Epithelial cell of proximal tubule (primary cell): ENCODE results near the gene POU2AF3. TPM values are rescaled to one million over a fixed set of nuclear protein-coding genes. Genes with fewer than 3 reads are reported as not detected.
A peak's percentile ranks its signal among the peaks of the same experiment; 100 is the strongest.
"Not testable (repeated sequence)": the region's sequence is repeated elsewhere in the genome, so short reads cannot be mapped to it uniquely, and the experiment has no call there.

Experiments used
- DNase-seq: peaks from one replicate; pipeline ENCODE4 v3.0.0-alpha.2; 2011; ENCODE audit warnings: low read depth
- H3K4me3 ChIP-seq: 2 replicates; pipeline ENCODE4 v1.5.1; 2011; ENCODE audit warnings: low read depth, mild to moderate bottlenecking, low read length
- total RNA-seq: library from RNA; depleted of rRNA; stranded (reverse); fragments of >200 nt; gene quantifications from 2 replicates; pipeline ENCODE4 v1.2.3, GENCODE V29; 2015
- TF ChIP-seq, protein P1 (sequence below): conservative IDR thresholded peaks from 2 replicates; pipeline ENCODE4 v1.5.1; 2012; ENCODE audit warnings: low read depth, mild to moderate bottlenecking, low read length

Gene POU2AF3
- total RNA-seq, 1 donor from 2014 or later, result 0.69 TPM

DNA sequence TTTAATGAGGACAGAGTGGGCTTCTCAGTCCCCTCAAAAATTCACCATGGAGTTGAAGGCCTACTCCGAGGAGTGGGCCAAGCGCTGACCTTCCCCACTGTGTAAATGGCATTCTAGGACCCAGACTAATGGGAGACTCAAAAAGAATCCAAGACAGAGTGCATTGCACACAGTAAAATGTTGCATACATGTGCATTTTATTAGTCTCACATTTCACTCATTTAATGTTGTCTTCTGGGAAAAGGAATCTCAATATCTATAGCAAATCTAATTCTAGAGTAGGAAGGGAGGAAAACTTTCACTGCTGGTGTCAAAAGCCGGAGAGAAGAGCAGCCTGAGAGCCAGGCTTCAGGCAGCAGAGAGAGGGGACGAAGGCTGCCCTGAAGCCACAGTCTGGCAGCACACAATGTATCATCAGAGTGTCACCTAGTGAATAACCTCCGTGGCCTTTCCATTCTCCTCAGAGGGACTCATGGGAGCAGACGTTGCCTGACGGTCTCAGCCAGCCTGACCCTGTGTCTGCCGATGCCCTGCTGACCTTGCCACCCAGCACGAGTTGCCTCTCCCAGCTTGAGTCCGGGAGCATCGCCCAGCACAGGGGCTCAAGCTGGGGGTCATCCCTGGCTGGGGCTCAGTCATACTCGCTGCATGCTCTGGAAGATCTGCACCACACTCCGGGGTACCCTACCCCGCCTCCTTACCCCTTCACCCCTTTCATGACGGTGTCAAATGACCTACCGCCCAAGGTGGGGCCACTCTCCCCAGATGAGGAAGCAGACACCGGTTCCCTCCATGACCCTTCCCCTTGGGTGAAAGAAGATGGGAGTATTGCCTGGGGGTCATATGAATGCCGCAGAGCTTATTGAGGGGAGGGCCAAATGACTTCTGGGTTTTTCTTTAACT is 12.9 kb upstream of the POU2AF3 start:
- TF ChIP-seq, protein P1, sequence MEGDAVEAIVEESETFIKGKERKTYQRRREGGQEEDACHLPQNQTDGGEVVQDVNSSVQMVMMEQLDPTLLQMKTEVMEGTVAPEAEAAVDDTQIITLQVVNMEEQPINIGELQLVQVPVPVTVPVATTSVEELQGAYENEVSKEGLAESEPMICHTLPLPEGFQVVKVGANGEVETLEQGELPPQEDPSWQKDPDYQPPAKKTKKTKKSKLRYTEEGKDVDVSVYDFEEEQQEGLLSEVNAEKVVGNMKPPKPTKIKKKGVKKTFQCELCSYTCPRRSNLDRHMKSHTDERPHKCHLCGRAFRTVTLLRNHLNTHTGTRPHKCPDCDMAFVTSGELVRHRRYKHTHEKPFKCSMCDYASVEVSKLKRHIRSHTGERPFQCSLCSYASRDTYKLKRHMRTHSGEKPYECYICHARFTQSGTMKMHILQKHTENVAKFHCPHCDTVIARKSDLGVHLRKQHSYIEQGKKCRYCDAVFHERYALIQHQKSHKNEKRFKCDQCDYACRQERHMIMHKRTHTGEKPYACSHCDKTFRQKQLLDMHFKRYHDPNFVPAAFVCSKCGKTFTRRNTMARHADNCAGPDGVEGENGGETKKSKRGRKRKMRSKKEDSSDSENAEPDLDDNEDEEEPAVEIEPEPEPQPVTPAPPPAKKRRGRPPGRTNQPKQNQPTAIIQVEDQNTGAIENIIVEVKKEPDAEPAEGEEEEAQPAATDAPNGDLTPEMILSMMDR, result no peak
- no peak overlapping the region for H3K4me3 ChIP-seq
- no peak for DNase-seq

DNA sequence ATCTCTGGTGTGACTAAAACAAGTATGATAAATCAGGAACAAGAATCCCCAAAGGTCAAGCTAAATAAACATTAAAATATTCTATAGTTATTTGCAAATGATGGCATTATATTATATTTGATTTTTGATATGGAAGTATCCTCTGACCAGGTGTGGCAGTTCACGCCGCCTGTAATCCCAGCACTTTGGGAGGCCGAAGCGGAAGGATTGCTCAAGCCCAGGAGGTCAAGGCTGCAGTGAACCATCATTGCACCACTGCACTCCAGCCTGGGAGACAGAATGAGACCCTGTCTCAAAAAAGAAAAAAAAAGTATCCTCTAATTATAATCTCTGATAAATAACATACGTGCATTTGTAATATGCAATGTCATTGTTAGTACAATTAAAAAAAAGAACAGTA is 6.6 kb upstream of the POU2AF3 start:
- H3K4me3 ChIP-seq, result no peak overlapping the region
- DNase-seq, result no peak
- TF ChIP-seq, protein P1, result no peak

DNA sequence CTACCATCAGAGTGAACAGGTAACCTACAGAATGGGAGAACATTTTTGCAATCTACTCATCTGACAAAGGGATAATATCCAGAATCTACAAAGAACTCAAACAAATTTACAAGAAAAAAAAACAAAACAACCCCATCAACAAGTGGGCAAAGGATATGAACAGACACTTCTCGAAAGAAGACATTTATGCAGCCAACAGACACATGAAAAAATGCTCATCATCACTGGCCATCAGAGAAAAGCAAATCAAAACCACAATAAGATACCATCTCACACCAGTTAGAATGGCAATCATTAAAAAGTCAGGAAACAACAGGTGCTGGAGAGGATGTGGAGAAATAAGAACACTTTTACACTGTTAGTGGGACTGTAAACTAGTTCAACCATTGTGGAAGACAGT is 5.9 kb upstream of the POU2AF3 start:
- not testable (repeated sequence) for H3K4me3 ChIP-seq, DNase-seq

DNA sequence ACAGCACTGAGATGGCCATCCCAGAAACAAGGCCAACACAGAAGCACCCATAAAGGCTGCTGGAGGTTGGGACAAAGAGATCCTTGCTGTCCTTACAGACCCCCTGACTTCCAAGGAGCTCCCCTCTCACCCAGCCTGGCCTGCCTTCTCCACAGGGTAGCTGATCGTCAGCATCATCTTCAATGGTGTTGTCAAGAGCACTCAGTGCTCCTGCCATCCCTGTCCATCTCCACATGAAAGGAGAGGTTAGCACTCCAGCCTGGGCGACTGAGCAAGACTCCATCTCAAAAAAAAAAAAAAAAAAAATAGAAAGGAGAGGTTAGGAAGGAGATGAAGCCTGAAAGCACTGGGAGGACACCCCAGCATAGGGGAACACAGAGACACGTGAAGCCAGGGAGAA is 2.1 kb upstream of the POU2AF3 start:
- TF ChIP-seq, protein P1, result no peak
- no peak overlapping the region for H3K4me3 ChIP-seq
- no peak for DNase-seq

DNA sequence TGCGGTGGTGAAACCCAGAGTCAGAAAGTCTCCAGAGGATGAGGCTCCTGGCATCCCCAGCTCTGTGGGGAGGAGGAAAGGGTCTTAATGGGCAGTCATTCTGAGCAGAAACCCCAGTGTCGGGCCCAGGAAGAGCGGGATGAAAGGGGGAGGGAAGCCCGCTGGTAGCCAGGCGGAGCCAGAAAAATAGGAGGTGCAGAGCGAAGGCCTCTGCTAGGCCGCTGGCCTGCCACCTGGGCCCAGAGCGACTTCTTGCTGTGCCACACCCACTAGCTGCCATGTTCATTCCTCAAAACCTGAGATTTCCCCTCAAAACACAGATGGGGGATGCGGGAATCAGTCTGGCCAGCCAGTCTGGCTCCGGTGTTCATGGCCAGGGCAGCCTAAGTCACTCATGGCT is 650 bp upstream of the POU2AF3 start:
- TF ChIP-seq, protein P1, result no peak
- DNase-seq, result no peak
- H3K4me3 ChIP-seq, result no peak overlapping the region

DNA sequence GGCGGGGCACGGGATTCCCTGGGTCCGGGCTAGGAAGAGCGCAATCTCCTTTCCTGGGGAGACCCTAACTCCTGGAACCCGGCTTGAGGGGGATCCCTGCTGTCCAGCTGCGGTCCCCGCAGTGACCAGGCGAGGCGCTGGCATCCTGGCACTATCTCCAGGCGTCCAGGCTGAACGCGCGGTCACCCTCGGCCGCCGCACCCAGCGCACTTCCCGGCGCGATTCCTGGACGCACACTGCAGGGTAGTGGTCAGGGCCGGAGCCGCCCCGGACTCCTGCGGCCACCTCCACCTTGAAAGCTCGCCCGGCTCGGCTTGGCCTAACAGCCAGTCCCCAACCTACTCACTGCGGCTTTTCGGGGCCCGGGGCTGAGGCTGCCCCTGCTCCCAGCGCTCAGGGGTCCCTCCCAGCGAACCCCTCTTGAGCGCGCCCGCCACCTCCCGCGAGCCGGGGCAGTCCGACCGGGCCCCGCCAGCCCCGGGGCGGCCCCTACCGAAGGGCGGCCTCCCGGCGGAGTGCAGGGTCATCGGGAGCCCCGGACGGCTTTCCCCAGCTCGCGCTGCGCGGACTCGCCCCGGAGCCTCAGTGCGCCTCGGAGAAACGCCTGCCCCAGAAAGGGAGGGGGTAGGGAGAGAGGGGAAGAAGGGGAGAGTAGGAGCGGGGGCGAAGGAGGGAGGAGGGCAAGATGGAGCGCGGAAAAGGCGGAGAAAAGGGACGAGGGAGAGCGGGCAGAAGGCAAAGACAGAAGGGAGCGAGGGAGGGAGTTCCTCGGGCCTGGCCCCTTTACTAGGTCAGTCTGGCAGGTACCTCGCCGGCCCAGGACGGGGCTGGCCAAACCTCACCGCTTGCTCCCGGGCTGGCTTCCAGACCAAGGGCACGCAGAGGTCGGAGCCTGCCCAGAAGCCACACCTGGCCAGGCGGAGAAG is 1.0 kb downstream of the POU2AF3 start:
- TF ChIP-seq, protein P1, result peak; percentile 45
- H3K4me3 ChIP-seq, result peak overlapping the region; percentile 57
- DNase-seq, result no peak

DNA sequence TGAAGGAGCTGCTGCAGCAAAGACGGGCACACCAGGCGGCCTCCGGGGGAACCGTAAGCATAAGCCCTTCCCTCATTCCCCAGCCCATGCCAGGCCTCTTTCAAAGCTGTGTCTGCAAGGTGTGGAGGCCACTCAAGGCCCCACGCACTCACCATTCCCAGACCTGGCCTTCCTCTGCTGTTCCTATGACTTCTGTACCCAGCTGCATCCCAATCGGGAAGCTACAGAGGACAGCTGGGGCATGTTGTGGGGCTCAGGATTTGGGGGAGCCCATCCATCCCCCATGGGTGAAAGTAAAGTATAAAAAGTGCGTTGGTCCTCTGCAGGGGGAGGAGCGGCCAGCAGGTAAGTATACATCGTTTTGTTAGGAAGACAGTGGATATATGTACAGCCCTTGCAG is 2.2 kb downstream of the POU2AF3 start:
- no peak overlapping the region for H3K4me3 ChIP-seq
- no peak for DNase-seq
- TF ChIP-seq, protein P1, result no peak
